HG03520 (cell line): ENCODE data around the gene AIFM3.
"Not testable (repeated sequence)": the region's sequence is repeated elsewhere in the genome, so short reads cannot be mapped to it uniquely, and the experiment has no call there.

ENCODE experiments used
- ATAC-seq: cut with Tn5 transposase; IDR thresholded peaks from one replicate; pipeline ENCODE4 v1.9.1; 2021; ENCODE audit warnings: mild to moderate bottlenecking, moderate library complexity; ENCODE audit not compliant: unreplicated experiment

AIFM3 gene, protein sequence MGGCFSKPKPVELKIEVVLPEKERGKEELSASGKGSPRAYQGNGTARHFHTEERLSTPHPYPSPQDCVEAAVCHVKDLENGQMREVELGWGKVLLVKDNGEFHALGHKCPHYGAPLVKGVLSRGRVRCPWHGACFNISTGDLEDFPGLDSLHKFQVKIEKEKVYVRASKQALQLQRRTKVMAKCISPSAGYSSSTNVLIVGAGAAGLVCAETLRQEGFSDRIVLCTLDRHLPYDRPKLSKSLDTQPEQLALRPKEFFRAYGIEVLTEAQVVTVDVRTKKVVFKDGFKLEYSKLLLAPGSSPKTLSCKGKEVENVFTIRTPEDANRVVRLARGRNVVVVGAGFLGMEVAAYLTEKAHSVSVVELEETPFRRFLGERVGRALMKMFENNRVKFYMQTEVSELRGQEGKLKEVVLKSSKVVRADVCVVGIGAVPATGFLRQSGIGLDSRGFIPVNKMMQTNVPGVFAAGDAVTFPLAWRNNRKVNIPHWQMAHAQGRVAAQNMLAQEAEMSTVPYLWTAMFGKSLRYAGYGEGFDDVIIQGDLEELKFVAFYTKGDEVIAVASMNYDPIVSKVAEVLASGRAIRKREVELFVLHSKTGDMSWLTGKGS

DNA sequence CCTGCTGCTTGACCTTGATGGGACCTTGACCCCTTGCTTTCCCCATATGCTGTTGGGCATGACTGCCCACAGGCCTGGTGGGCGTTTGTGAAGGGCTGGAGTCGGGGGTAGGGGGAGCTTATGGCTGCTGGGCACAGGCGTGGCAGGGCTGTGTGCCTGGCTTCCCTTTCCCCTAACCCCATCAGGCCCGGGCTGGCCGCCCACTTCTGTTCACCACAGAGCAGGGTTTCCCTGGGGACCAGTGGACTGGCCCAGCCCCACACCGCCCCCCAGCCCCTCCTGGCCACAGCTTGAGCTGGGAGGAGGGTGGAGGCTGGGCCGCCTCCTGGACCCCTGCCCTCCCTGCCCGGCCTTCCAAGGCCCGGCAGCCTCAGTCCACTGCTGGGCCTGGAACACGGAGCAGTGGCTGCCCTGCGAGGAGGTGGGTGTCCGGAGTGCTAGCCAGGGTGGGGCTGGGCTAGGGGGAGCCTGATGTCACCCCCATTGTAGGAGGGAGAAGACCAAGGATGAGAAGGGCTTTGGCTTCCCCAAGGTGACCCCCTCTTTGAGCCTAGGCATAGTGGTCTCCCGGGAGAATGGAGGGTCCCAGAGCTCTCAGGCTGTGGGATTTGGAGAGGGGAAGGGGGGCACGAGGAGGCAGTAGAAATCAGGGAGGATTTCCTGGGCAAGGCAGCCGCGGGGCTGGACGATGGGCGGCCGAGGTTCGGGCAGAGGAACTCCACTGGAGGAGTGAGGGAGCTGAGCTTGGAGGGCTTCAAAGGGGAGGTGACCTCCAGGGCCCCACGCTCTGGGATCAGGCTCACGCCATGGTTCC, at the start of gene AIFM3:
Gene AIFM3, plus strand, starts transcription at position 373 of the 814 bp plus-strand sequence. CDS start 690 bp downstream, outside the sequence.
- ATAC-seq, result no peak

DNA sequence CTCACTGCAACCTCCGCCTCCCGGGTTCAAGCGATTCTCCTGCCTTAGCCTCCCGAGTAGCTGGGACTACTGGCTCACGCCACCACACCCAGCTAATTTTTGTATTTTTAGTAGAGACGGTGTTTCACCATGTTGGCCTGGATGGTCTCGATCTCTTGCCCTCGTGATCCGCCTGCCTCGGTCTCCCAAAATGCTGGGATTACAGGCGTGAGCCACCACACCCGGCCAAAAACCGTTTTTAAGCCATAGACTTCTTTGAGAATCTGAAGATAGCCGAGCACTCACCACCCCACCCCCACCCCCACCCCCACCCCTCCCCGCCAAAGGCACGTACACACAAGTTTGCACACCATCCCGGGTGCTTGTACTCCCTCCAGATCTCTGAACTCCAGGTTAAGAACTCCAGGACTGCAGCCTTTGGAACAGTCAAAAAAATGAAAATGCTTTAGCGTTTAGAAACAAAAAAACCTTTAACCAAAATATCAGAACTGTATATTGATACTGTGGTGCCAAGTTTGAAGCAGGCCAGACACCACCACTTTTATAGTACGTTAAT, 48.3 kb upstream of the AIFM3 start:
- no peak for ATAC-seq

DNA sequence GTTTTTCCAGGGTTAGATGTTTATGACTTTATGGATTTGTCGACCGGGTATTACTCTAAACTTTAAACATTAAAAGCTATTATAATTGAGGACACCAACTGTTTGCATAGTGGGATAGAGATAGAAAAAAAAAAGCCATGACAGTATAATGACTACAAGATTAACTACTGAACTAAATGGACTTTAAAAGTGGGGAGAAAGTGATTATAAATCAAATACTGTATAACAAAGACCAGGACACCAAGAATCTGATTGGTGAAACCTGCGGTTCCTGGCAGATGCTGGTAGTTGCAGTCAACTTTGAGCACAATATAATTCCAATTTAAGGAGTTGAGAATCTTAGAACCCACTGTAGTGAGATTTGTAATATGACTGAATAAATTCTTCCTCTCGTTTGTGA, 47.3 kb upstream of the AIFM3 start:
- ATAC-seq, result no peak

DNA sequence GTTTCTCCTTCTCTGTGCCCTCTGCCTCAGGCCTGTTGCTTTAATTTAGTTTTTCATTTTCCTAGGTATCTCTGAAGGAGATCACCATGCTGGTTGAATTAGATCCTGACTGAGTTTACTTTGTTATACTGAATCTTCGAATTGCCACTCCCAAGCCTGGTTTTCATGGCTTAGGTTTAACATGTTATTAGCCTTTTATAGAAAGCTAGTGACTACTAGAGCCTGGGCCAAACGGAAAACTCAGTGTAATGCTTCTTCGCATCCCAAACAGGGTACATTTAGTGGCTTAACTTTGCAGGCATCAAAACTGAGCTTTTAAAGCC, 46.2 kb upstream of the AIFM3 start:
- ATAC-seq, result no peak

DNA sequence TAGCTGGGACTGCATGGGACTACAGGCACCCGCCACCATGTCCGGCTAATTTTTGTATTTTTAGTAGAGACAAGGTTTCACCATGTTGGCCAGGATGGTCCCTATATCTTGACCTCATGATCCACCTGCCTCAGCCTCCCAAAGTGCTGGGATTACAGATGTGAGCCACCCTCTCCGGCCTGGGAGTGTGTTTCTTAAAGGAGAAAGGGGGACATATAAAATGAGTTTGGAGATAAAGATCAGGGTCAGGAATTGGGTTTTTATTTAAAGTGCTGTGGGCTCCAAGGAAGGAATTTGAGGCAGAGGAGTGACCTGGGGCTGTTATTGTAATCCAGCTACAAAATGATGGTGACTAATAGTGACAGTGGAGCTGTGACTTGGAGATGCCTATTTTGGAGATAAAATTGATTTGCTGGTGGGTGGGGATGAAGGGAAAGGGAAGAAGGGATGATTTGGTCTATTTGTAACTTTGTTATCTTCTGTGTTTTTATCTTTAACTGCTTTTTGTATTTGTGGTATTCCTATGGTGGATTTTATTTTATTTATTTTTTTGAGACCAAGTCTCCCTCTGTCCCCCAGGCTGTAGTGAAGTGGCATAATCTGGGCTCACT, 44.8 kb upstream of the AIFM3 start:
- ATAC-seq, result no peak

DNA sequence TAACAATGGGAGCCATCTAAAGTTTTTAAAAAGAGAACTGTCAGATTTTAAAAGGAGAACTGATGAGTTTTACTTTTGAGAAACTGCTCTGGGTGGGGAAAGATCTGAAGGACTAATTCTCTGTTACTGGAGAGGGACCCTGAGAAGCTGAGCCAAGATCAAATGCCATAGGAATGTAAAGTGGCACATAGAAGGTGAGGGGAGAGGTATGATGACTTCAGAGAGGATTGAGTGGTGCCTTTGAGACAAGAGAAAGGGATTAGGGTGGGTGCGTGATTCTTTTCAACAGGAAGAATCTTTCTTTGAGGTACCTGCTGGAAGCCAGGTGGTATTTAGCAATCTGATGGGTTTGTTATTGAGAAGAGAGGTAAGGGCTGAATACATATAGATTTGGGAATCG, 40.8 kb upstream of the AIFM3 start:
- ATAC-seq, result no peak

DNA sequence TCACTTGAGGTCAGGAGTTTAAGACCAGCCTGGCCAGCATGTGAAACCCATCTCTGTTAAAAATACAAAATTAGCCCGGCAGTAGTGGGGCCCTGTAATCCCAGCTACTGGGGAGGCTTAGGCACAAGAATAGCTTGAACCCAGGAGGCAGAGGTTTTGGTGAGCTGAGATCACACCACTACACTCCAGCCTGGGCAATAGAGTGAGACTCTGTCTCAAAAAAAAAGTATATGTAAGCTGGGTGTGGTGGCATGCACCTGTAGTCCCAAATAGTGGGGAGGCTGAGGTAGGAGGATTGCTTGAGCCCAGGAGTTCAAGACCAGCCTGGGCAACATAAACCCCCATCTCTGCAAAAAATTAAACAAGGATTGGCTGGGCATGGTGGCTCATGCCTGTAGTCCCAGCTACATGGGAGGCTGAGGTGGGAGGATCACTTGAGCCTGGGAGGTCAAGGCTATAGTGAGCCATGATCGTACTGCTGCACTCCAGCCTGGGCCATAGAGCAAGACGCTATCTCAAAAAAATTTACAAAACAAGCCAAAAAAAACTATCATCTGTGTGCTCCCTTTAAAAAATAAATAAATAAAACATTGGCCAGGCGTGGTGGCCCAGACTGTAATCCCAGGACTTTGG, 39.0 kb upstream of the AIFM3 start:
- ATAC-seq, result no peak

DNA sequence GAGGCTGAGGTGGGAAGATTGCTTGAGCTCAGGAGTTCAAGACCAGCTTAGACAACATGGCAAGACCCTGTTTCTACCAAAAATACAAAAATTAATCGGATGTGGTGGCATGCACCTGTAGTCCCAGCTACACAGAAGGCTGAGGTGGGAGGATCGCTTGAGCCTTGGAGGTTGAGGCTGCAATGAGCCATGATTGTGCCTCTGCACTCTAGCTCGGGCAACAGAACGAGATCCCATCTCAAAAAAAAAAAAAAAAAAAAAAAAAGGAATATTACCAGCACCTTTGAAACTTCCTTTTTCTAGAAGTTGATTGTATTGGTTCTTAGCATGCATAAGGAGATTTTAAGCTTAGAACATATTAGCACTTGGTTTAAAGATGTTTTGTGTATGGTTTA, 38.5 kb upstream of the AIFM3 start:
- no peak for ATAC-seq

DNA sequence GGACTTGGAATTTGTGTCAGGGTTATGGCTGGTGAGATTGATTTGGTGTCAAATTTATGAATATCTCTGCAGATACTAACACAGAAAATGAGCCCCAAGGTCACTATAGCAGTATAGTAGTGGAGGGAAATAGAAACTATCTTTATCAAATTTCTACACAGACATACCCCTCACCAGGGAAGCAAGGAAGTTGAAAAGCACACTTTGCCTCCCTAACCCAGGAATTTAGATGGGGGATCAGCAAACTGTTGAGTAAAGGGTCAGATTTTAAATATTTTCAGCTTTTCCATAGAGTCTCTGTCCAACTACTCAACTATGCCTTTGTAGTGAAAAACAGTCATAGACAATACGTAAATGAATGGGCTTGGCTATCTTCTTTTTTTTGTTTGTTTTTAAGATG, 37.1 kb upstream of the AIFM3 start:
- no peak for ATAC-seq

DNA sequence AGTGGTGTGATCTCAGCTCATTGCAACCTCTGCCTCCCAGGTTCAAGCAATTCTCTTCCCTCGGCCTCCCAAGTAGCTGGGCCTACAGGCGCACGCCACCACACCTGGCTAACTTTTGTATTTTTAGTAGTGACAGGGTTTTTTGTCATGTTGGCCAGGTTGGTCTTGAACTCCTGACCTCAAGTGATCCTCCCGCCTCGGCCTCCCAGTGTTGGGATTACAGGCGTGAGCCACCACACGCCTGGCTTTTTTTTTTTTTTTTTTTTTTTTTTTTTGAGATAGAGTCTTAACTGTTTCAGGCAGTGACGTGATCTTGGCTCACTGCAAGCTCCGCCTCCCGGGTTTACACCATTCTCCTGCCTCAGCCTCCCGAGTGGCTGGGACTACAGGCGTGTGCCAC, 36.6 kb upstream of the AIFM3 start:
- not testable (repeated sequence) for ATAC-seq

DNA sequence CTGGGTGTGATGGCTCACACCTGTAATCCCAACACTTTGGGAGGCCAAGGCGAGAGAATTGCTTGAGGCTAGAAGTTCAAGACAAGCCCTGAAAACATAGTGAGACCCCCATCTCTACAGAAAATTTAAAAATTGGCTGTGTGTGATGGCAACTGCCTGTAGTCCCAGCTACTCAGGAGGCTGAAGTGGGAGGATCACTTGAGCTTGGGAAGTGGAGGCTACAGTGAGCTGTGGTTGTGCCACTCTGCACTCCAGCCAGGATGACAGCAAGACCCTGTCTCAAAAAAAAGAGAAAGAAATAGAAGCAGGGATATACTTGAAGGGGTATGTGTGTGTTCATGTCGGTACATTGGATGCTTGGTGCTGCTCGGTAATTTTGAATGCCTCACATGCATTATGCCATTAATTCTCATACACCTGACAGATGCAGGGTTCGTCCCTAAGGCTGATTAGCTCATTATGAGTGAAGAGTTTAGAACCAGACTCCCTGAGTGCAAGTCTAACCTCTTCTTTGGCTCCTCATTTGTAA, 35.9 kb upstream of the AIFM3 start:
- ATAC-seq, result no peak

DNA sequence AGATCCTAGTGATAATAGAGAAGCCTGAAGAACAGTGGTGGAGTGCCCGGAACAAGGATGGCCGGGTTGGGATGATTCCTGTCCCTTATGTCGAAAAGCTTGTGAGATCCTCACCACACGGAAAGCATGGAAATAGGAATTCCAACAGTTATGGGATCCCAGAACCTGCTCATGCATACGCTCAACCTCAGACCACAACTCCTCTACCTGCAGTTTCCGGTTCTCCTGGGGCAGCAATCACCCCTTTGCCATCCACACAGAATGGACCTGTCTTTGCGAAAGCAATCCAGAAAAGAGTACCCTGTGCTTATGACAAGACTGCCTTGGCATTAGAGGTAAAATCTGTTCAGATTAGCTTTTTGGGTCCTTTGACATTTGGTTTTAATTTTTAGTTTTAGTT, 33.1 kb upstream of the AIFM3 start:
- ATAC-seq, result no peak

DNA sequence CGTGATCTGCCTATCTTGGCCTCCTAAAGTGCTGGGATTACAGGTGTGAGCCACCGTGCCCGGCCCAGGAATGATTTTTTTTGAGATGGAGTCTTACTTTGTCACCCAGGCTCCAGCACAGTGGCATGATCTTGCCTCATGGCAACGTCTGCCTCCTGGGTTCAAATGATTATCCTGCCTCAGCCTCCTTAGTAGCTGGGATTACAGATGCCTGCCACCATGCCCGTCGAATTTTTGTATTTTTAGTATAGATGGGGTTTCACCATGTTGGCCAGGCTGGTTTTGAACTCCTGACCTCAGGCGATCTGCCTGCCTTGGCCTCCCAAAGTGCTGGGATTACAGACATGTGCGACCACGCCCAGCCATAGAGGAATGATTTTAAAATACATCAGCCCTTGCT, 32.0 kb upstream of the AIFM3 start:
- not testable (repeated sequence) for ATAC-seq

DNA sequence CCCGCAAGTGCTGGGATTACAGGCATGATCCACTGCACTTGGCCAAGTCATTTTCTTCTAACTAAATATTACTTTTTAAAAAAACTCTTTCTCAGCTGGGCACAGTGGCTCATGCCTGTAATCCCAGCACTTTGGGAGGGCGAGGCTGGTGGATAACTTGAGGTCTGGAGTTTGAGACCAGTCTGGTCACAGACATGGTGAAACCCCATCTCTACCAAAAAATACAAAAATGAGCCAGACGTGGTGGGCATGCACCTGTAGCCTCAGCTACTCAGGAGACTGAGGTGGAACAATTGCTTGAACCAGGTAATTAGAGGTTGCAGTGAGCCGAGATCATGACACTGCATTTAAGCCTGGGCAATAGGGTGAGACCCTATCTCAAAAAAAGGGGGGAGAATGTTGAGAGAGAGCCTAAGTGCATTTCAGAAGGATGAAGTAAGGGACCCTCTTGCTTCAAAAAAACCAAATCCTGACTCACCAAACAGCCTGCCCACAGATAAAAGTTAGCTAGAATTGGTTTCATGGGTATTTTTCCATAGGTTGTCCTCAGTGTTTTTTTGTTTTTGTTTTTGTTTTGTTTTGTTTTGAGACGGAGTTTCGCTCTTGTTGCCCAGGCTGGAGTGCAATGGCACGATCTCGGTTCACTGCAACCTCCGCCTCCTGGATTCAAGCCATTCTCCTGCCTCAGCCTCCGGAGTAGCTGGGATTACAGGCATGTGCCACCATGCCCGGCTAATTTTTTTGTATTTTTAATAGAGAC, 31.1 kb upstream of the AIFM3 start:
- ATAC-seq, result not testable (repeated sequence)

DNA sequence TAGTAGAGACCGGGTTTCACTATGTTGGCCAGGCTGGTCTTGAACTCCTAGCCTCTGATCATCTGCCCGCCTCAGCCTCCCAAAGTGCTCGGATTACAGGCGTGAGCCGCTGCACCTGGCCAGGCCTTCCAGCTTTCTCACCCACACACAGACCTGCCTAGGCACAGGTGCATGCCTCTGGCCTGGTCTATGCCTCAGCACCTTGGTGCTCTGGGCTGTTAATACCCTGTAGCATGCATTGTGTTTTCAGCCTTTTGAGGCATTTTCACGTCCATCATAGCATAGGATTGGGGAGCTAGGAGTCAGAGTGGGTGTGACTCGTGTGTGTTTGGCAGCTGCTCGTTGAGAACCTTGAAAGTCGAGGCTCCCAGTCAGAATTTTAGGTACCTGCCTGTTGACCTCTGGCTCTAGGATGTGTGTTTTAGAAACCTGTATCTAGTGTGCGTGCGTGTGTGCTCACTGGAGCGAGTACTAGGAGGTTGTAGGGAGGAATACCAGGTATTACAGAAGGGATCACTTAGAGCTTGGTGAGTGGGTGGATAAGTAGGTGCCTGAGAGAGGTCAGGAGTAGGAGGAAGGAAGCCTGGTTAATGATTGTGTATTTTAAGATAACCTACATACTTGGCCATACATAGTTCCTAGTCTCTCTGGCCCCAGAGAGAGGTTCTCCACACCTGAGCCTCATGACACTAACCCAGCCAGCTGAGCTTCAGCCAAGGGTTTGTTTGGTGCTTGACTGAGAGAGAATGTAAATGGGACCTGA, 29.8 kb upstream of the AIFM3 start:
- ATAC-seq, result no peak

DNA sequence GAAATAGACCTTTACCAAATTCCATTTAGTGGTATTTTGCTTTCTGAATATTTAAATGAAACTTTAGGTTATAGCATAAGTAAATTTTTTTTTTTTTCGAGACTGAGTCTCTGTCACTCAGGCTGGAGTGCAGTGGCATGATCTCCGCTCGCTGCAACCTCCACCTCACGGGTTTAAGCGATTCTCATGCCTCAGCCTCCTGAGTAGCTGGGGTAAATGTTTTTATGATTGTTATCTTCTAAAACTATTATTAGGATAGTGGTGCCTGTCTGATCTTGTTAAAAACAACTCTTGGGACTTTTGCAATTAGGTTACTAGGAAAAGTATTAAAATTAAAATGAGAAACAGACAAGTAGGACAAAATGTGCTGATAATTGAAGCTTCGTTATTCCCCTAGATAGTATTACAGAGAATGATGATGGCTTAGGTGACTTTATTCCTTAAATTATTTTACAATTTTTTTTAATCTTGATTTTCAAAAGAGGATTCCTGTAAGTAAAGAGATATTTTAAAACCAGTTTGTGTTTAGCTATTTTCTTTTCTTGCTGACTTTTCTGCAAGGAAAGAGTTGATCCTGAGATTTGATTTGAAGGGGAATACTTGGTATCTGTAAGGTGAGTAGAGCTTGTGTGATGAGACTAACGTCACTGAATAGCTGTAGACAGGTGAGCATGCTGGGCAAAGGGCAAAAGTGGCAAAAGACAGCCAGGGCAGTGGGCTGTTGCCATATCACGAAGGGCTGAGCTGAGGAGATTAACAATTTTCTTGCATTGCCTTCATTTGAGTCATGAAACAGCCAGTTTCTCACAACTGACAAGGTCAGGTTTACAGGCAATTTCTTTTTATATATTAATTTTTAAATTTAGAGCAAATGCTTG, 29.0 kb upstream of the AIFM3 start:
- no peak for ATAC-seq

DNA sequence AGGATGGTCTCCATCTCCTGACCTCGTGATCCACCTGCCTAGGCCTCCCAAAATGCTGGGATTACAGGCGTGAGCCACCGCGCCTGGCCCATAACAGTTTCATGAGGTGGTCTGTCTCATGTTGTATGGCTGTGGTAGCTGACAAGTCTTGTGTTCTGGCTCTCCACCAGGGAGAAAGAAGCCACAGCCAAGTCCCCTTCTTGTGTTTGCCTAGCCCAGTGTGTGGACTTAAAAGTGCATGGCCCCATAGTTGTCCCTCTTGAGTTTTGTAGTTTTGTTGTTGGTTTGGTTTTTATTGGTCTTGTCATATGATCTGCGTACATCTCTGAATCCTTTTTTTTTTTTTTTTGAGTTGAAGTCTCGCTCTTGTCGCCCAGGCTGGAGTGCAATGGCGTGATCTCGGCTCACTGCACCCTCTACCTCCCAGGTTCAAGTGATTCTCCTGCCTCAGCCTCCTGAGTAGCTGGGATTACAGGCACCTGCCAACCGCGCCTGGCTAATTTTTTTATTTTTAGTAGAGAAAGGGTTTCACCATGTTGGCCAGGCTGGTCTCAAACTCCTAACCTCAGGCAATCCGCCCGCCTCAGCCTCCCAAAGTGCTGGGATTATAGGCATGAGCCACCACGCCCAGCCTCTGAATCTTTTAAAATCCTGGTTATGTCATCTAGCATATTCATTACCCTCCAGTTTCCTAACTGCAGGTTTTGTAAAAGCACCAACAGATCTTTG, 27.4 kb upstream of the AIFM3 start:
- ATAC-seq, result not testable (repeated sequence)
